Kidney (tissue), 14 donors: ENCODE measurements around the gene BCAS4. TPM values are rescaled to one million over a fixed set of nuclear protein-coding genes. Genes with fewer than 3 reads are reported as not detected.
A peak's percentile ranks its signal among the peaks of the same experiment; 100 is the strongest.

Experiments used
- DNase-seq, 5 donors: peaks; one replicate each; pipeline ENCODE4 v3.0.0-alpha.2; 2013 to 2020
- FAIRE-seq: peaks from 2 replicates; lab custom pipeline; 2012; peaks lifted over from hg19 to GRCh38; lab: Jason Lieb, UNC
- H3K27ac ChIP-seq, 2 donors: one replicate each; pipeline ENCODE4 v1.7.0; 2013; ENCODE audit warnings: low read depth in 2 of 2, low read length in 2 of 2, inconsistent platforms in 1 of 2
- H3K27me3 ChIP-seq: one replicate; pipeline ENCODE4 v1.7.1; 2013; ENCODE audit warnings: low read length, inconsistent platforms; ENCODE audit not compliant: control insufficient read depth, insufficient read depth
- H3K36me3 ChIP-seq, 3 donors: one replicate each; pipeline versions ENCODE4 v1.7.0 to v1.7.1; 2013; ENCODE audit warnings: low read length in 3 of 3, control low read depth in 1 of 3, inconsistent platforms in 1 of 3; ENCODE audit not compliant: insufficient read depth in 3 of 3, control insufficient read depth in 2 of 3
- H3K4me1 ChIP-seq, 3 donors: one replicate each; pipeline versions ENCODE4 v1.7.0 to v1.7.1; 2013; ENCODE audit warnings: low read length in 3 of 3, inconsistent platforms in 1 of 3, low read depth in 1 of 3; ENCODE audit not compliant: control insufficient read depth in 2 of 3, insufficient read depth in 2 of 3
- H3K4me3 ChIP-seq, 3 donors: one replicate each; pipeline versions ENCODE4 v1.7.0 to v1.8.1; 2013; ENCODE audit warnings: low read length in 3 of 3, control low read depth in 1 of 3, inconsistent platforms in 1 of 3
- H3K9ac ChIP-seq, 3 donors: one replicate each; pipeline versions ENCODE4 v1.7.0 to v1.7.1; 2013; ENCODE audit warnings: low read length in 3 of 3, control low read depth in 1 of 3, inconsistent platforms in 1 of 3
- H3K9me3 ChIP-seq, 3 donors: one replicate each; pipeline versions ENCODE4 v1.7.0 to v1.7.1; 2013; ENCODE audit warnings: low read length in 3 of 3, control low read depth in 1 of 3, inconsistent platforms in 1 of 3; ENCODE audit not compliant: control insufficient read depth in 2 of 3, insufficient read depth in 1 of 3
- intact Hi-C: fragments of 100-400 bp; cut with DNase I; formaldehyde crosslinking; loops from one replicate; pipeline ENCODE4 v1.11.1; 2022
- polyA plus RNA-seq: library from polyadenylated mRNA; stranded (reverse); fragments of 350-450 nt; fragmentation: Illumina TruSeq; extraction: RNeasy Lipid Tissue Mini Kit (QIAGEN cat#74804); gene quantifications from one replicate; pipeline ENCODE4 v1.2.3, GENCODE V29; 2014; ENCODE audit warnings: low read depth, low replicate concordance; ENCODE audit not compliant: insufficient read depth
- total RNA-seq: library from RNA; stranded (reverse); fragmentation: NEBNext Ultra II Directional; extraction: Animal tissue kit (Norgen Biotek cat#: 25700); gene quantifications from one replicate; pipeline ENCODE4 v1.2.1, GENCODE V29; 2021
- TF ChIP-seq, protein P1 (sequence below): IDR thresholded peaks from 3 replicates; pipeline ENCODE4 v1.5.1; 2012; ENCODE audit warnings: mild to moderate bottlenecking, moderate library complexity, borderline replicate concordance; ENCODE audit not compliant: insufficient read depth; ENCODE audit errors: extremely low read depth
- donor health status: control.
- donor health status: control.
- donor health status: control.
- donor health status: control.
- donor health status: control.
- donor health status: DM: yes; HTN: yes; CAD: no.
- donor health status: Normal renal cell carcinoma (clear cell type).

BCAS4 gene
- total and polyA plus RNA-seq, 2 donors from 2014 or later = 10.6 to 17.1 TPM

DNA sequence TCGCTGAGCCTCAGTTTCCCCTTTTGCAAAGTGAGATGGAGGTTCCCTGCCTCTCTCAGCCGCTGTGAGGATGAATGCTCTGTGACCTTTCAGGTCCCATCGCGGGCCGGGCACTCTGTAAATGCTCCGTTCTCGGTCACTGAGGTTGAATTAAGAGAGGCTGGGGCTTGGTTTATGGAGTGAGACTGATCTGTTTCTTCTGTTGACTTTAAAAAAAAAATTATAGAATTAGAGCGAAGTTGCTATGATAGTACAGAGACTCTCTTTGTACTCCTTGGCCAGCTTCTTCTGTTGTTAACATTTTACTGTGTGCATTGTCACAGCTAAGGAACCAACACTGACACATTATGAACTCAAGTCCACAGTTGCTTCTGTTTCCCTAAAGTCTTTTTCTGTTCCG, 72.0 kb downstream of the BCAS4 start:
- Histone ChIP-seq H3K4me3 (no peak overlapping the region), H3K27ac (no peak overlapping the region), H3K4me1 (no peaks in the 10 kb centered on the region), H3K9me3 (no peaks in the 10 kb centered on the region), H3K9ac (no peak overlapping the region), H3K27me3 (no peaks in the 10 kb centered on the region), H3K36me3 (no peaks in the 10 kb centered on the region)
- FAIRE-seq (no peak), DNase-seq (no peak)
- intact Hi-C loops = loop anchor here (10.0 kb wide), 1 partner anchor 58 kb away; no protein-coding TSS in a partner anchor
- TF ChIP-seq, protein P1, sequence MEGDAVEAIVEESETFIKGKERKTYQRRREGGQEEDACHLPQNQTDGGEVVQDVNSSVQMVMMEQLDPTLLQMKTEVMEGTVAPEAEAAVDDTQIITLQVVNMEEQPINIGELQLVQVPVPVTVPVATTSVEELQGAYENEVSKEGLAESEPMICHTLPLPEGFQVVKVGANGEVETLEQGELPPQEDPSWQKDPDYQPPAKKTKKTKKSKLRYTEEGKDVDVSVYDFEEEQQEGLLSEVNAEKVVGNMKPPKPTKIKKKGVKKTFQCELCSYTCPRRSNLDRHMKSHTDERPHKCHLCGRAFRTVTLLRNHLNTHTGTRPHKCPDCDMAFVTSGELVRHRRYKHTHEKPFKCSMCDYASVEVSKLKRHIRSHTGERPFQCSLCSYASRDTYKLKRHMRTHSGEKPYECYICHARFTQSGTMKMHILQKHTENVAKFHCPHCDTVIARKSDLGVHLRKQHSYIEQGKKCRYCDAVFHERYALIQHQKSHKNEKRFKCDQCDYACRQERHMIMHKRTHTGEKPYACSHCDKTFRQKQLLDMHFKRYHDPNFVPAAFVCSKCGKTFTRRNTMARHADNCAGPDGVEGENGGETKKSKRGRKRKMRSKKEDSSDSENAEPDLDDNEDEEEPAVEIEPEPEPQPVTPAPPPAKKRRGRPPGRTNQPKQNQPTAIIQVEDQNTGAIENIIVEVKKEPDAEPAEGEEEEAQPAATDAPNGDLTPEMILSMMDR = no peak

DNA sequence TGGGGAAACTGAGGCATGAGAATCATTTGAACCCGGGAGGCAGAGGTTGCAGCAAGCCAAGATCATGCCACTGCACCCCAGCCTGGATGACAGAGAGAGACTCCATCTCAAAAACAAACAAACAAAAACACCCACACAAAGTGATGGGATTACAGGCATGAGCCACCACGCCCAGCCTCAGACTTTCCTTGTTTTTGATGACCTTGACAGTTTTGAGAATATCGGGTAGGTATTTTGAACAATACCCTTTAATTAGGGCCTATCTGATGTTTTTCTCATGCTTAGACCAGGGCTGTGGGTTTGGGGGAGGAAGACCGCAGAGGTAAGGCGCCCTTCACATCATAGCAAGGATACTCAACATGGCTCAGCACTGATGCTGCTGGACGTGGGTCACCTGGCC, 72.9 kb downstream of the BCAS4 start:
- H3K27ac ChIP-seq = no peak overlapping the region
- DNase-seq (no peak), FAIRE-seq (no peak)
- no peaks in the 10 kb centered on the region for H3K27me3 ChIP-seq
- no peaks in the 10 kb centered on the region for H3K4me1 ChIP-seq
- intact Hi-C loops = loop anchor here (10.0 kb wide), 1 partner anchor 57 kb away; no protein-coding TSS in a partner anchor
- no peak overlapping the region for H3K9ac ChIP-seq
- no peaks in the 10 kb centered on the region for H3K36me3 ChIP-seq
- no peaks in the 10 kb centered on the region for H3K9me3 ChIP-seq
- no peak overlapping the region for H3K4me3 ChIP-seq
- TF ChIP-seq, protein P1 = no peak

DNA sequence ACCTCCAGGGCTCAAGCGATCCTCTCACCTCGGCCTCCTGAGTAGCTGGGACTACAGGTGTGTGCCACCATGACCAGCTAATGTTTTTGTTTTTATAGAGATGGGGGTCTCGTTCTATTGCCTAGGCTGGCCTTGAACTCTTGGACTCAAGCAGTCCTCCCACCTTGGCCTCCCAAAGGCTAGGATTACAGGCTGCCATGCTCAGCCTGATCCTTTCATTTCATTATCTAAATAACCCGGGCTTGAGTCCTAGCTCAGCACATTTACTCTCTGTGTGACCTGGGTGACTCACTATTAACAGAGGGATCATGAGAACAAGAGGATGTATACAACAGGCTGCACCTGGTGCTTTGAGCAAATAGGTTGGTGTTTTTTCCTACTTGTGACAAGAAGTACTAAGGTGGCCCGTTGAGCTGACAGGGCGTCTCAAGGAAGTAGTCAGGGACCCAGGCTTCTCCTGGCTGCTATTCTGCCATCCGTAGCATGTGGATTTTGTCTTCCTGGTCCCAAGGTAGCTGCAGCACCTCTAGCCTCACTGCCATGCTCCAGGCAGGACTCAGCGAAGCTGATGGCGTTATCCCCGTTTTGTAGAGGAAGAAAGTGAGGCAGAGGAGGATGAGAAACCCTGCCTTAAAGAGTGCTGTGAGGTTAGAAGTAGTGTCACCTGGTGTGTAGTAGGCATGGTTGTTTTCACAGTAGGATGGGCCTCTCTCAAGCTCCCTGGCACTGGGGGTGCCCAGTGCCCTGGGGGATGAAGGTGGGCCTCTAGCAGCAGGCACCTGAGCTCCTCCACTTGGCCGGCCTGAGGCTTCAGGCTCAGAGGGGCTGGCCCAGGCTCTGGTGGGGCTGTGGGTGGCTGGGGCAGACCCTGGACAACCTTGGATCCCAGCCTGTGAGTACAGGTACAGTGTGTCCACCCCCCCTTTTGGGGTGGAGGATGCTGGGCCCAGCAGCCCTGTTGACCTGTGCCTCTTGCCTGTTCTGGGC, 73.9 kb downstream of the BCAS4 start:
- Histone ChIP-seq H3K4me1 (no peaks in the 10 kb centered on the region), H3K27me3 (no peaks in the 10 kb centered on the region), H3K9ac (no peak overlapping the region), H3K9me3 (no peaks in the 10 kb centered on the region), H3K27ac (no peak overlapping the region), H3K4me3 (no peak overlapping the region), H3K36me3 (no peaks in the 10 kb centered on the region)
- TF ChIP-seq, protein P1 = no peak
- FAIRE-seq = no peak
- peak in 1 of 5 donors; percentile 2 for DNase-seq
- intact Hi-C loops = loop anchor here (10.0 kb wide), 1 partner anchor 56 kb away; no protein-coding TSS in a partner anchor
